GM19193 (cell line): Measurements from ENCODE around the gene RIT2.

Experiments
- POLR2A ChIP-seq: IDR thresholded peaks from 4 replicates; pipeline ENCODE4 v1.6.1; 2011; ENCODE audit not compliant: insufficient read depth, insufficient read length; ENCODE audit errors: extremely low read depth

RIT2 gene

GRCh38 chr18:42860548-42860947 is 254.9 kb downstream of the RIT2 start:
- TF ChIP-seq POLR2A, result no peak

- no peak for TF ChIP-seq POLR2A
Observed at GRCh38 chr18:42860011-42860410, 255.5 kb downstream of the RIT2 start.

DNA sequence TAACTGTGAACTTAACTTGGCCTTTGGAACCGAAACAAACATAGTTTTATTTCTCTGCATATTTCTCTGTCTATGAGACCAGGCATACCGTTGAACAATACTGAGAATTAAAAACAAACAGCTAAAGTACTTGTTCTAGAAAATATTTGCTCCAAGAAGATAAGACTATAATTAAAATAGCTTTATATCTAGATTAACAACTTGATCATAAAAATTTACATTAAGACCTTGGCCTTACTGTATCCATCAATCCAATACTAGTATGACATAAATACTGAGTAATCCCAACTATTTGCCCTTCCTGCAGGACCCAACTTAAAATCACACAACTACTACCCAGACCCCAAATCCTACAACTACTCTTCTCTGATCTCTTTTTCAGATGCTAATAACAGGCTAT is 260.9 kb downstream of the RIT2 start:
- TF ChIP-seq POLR2A, result no peak

GRCh38 chr18:42850174-42851083 is 265.1 kb downstream of the RIT2 start:
- no peak for TF ChIP-seq POLR2A

DNA sequence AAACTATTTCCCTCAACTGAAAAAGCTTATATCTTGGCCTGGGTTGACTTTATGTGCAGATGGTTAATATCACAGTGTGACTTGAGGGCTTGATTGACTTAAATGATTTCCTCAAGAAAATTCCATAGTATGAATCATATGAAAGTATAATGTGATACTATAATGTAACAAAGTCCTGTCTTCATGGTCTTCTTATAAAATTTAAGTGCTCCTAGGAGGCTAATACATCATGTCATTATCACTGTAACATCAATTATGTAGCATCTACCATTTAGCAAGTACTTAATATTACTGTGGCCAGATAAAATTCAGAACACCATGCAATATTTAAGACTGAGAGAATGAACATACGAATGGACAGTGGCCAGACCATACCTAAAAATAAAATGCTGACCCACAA is 276.1 kb downstream of the RIT2 start:
- TF ChIP-seq POLR2A, result no peak

GRCh38 chr18:42838546-42839145 is 276.8 kb downstream of the RIT2 start:
- TF ChIP-seq POLR2A, result no peak

- no peak for TF ChIP-seq POLR2A
Observed at GRCh38 chr18:42830936-42831335, 284.5 kb downstream of the RIT2 start.

DNA sequence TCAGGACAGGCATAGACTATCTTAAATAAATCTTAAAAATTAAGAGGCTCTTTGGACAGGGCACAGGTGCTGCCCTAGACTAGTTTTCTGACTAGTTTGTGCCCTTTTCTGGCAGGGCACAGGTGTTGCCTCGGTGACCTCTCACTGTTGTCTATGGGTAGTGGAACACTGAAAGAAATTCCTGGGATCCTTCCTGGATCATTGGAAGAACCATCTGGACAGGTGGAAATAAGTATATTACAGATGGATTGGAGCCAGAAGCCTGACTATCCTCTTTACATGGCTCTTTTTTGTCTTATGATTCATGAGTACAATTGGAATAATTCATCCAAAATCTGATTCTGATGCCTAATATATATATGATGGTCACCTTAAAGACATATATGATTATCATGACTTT is 286.6 kb downstream of the RIT2 start:
- TF ChIP-seq POLR2A, result no peak

DNA sequence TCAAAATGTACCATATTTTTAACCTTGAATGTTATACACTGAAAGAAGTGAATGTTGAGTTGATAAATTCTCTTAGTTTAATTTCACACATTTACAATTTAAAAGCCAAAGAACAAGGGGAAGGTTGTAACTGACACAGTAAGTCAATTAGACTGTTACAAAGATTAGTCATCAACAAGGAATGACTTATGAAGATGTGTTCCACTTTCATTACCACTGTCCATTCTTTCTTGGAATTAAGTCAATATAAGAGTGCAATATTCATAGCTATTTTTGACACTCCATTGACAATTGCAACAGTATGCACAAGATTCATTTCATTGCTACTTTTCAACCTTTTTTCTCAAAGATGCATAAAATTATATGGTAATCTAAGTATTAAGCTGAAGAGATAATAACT is 291.3 kb downstream of the RIT2 start:
- TF ChIP-seq POLR2A, result no peak

DNA sequence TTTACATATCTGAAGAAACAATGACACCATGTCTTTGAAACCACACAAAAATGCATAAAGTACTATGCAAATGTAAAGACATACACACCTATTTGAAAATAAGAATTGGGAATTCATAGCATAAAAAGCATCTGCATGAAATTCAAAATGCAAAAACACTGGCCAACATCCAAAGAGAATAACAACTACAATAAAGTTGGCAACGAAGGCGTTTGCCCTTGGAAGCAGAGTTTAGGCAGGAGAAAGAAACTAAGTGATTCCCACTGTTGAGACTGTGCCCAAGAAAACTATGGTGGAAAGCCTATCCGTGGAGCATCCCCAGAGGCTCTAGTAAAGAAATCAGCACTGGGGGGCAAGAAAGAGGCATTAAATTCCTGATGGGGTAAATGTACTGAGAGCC is 292.8 kb downstream of the RIT2 start:
- no peak for TF ChIP-seq POLR2A

GRCh38 chr18:42821492-42821891 is 294.0 kb downstream of the RIT2 start:
- no peak for TF ChIP-seq POLR2A

GRCh38 chr18:42814618-42815017 is 300.9 kb downstream of the RIT2 start:
- TF ChIP-seq POLR2A, result no peak

DNA sequence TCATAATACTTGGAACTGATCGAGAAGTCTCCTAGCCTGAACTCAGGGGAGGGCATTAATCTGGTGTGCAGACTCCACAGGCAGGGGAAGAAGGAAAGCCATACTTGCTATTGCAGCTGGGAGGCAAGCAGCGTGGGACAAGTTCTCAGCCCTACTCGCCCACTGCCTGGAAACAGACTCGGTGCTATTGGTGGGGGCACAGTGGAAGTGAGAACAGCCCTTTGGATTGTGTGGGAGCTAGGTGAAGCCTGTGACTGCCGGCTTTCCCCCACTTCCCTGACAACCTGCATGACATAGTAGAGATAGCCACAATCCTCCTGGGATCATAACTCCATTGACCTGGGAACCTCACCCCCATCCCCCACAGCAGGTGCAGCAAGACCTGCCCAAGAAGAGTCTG is 301.3 kb downstream of the RIT2 start:
- no peak for TF ChIP-seq POLR2A

GRCh38 chr18:42813570-42813969 is 301.9 kb downstream of the RIT2 start:
- no peak for TF ChIP-seq POLR2A

GRCh38 chr18:42807887-42808286 is 307.6 kb downstream of the RIT2 start:
- no peak for TF ChIP-seq POLR2A

- no peak for TF ChIP-seq POLR2A
Observed at GRCh38 chr18:42801706-42802105, 313.8 kb downstream of the RIT2 start.
